Astrocyte (in vitro differentiated cells and primary cell): ENCODE results near the gene DTX2. TPM values are rescaled to one million over a fixed set of nuclear protein-coding genes. Genes with fewer than 3 reads are reported as not detected.
"Not testable (repeated sequence)": the region's sequence is repeated elsewhere in the genome, so short reads cannot be mapped to it uniquely, and the experiment has no call there.

Experiments
- DNase-seq: peaks from one replicate; pipeline ENCODE4 v3.0.0-alpha.2; 2010; ENCODE audit warnings: low read depth
- FAIRE-seq: peaks from 2 replicates; lab custom pipeline; 2011; peaks lifted over from hg19 to GRCh38; lab: Jason Lieb, UNC
- H2AFZ ChIP-seq: 2 replicates; pipeline ENCODE4 v1.6.0; 2012; ENCODE audit warnings: low read depth, low read length, inconsistent platforms
- H3K27ac ChIP-seq: 2 replicates; pipeline ENCODE4 v1.5.1; 2011; ENCODE audit warnings: low read depth, low read length, inconsistent platforms
- H3K27me3 ChIP-seq: 2 replicates; pipeline ENCODE4 v1.6.0; 2011; ENCODE audit warnings: low read length, inconsistent platforms; ENCODE audit not compliant: insufficient read depth
- H3K36me3 ChIP-seq: 2 replicates; pipeline ENCODE4 v1.5.1; 2011; ENCODE audit warnings: low read length, inconsistent platforms; ENCODE audit not compliant: insufficient read depth
- H3K4me1 ChIP-seq: 2 replicates; pipeline ENCODE4 v1.5.1; 2011; ENCODE audit warnings: low read length, inconsistent platforms; ENCODE audit not compliant: insufficient read depth
- H3K4me2 ChIP-seq: 2 replicates; pipeline ENCODE4 v1.6.0; 2012; ENCODE audit warnings: low read length, inconsistent platforms
- H3K4me3 ChIP-seq: 2 replicates; pipeline ENCODE4 v1.5.1; 2011; ENCODE audit warnings: low read depth, mild to moderate bottlenecking, low read length, inconsistent platforms; ENCODE audit not compliant: insufficient read depth
- H3K79me2 ChIP-seq: 2 replicates; pipeline ENCODE4 v1.6.0; 2012; ENCODE audit warnings: mild to moderate bottlenecking, low read length, inconsistent platforms; ENCODE audit not compliant: insufficient read depth
- H3K9ac ChIP-seq: 2 replicates; pipeline ENCODE4 v1.6.0; 2012; ENCODE audit warnings: mild to moderate bottlenecking, low read length, inconsistent platforms
- H3K9me3 ChIP-seq: 2 replicates; pipeline ENCODE4 v1.5.1; 2012; ENCODE audit warnings: low read depth, mild to moderate bottlenecking, low read length, inconsistent platforms; ENCODE audit not compliant: insufficient read depth
- H4K20me1 ChIP-seq: 2 replicates; pipeline ENCODE4 v1.6.0; 2012; ENCODE audit warnings: low read length, inconsistent platforms; ENCODE audit not compliant: insufficient read depth
- H3K27ac Mint-ChIP-seq: one replicate; pipeline ENCODE4 v1.8.0; 2021; ENCODE audit warnings: mild to moderate bottlenecking, mixed read lengths; ENCODE audit not compliant: unreplicated experiment
- H3K27me3 Mint-ChIP-seq: one replicate; pipeline ENCODE4 v1.8.0; 2021; ENCODE audit warnings: low read depth, mixed read lengths; ENCODE audit not compliant: unreplicated experiment
- H3K36me3 Mint-ChIP-seq: one replicate; pipeline ENCODE4 v1.8.0; 2021; ENCODE audit warnings: low read depth, mixed read lengths; ENCODE audit not compliant: unreplicated experiment
- H3K4me1 Mint-ChIP-seq: one replicate; pipeline ENCODE4 v1.8.0; 2021; ENCODE audit warnings: low read depth, mixed read lengths; ENCODE audit not compliant: unreplicated experiment
- H3K4me3 Mint-ChIP-seq: one replicate; pipeline ENCODE4 v1.8.0; 2021; ENCODE audit warnings: mild to moderate bottlenecking, moderate library complexity, mixed read lengths; ENCODE audit not compliant: unreplicated experiment
- H3K9me3 Mint-ChIP-seq: one replicate; pipeline ENCODE4 v1.8.0; 2021; ENCODE audit warnings: mild to moderate bottlenecking, mixed read lengths; ENCODE audit not compliant: unreplicated experiment
- total RNA-seq: library from RNA; stranded (reverse); gene quantifications from 2 replicates; pipeline ENCODE4 v1.2.1, GENCODE V29; 2021

Gene DTX2
- total RNA-seq, 1 donor from 2014 or later: 19.7 TPM

GRCh38 chr7:76464959-76465358, 3.5 kb downstream of the DTX2 start:
- not testable (repeated sequence) for H3K4me1 Mint-ChIP-seq, H3K27me3 Mint-ChIP-seq, H3K9ac ChIP-seq, H3K4me3 ChIP-seq, H3K4me3 Mint-ChIP-seq, H2AFZ ChIP-seq, H3K4me1 ChIP-seq, FAIRE-seq, DNase-seq, H3K36me3 Mint-ChIP-seq, H3K27ac ChIP-seq, H3K9me3 Mint-ChIP-seq, H3K27me3 ChIP-seq, H3K27ac Mint-ChIP-seq, H4K20me1 ChIP-seq, H3K4me2 ChIP-seq, H3K36me3 ChIP-seq, H3K9me3 ChIP-seq, H3K79me2 ChIP-seq

GRCh38 chr7:76465950-76466349, 4.4 kb downstream of the DTX2 start:
- H3K4me1 Mint-ChIP-seq, DNase-seq, H3K27ac ChIP-seq, H3K4me3 ChIP-seq, H2AFZ ChIP-seq, FAIRE-seq, H3K27ac Mint-ChIP-seq, H3K79me2 ChIP-seq, H3K36me3 ChIP-seq, H3K4me3 Mint-ChIP-seq, H4K20me1 ChIP-seq, H3K9me3 ChIP-seq, H3K4me1 ChIP-seq, H3K9me3 Mint-ChIP-seq, H3K27me3 ChIP-seq, H3K36me3 Mint-ChIP-seq, H3K9ac ChIP-seq, H3K4me2 ChIP-seq, H3K27me3 Mint-ChIP-seq: not testable (repeated sequence)

- H3K4me3 Mint-ChIP-seq, H3K36me3 Mint-ChIP-seq, FAIRE-seq, DNase-seq, H3K27ac Mint-ChIP-seq, H2AFZ ChIP-seq, H3K27me3 Mint-ChIP-seq, H3K79me2 ChIP-seq, H3K4me1 ChIP-seq, H3K9me3 Mint-ChIP-seq, H3K27me3 ChIP-seq, H3K9ac ChIP-seq, H3K36me3 ChIP-seq, H3K9me3 ChIP-seq, H3K4me3 ChIP-seq, H3K4me1 Mint-ChIP-seq, H4K20me1 ChIP-seq, H3K27ac ChIP-seq, H3K4me2 ChIP-seq: not testable (repeated sequence)
Observed at GRCh38 chr7:76467743-76468404, 6.4 kb downstream of the DTX2 start.

- not testable (repeated sequence) for H3K9me3 ChIP-seq, H3K27me3 ChIP-seq, H3K4me1 Mint-ChIP-seq, H3K27me3 Mint-ChIP-seq, H2AFZ ChIP-seq, H3K27ac ChIP-seq, FAIRE-seq, DNase-seq, H3K4me3 Mint-ChIP-seq, H3K36me3 ChIP-seq, H3K4me1 ChIP-seq, H3K9ac ChIP-seq, H3K9me3 Mint-ChIP-seq, H3K27ac Mint-ChIP-seq, H3K4me3 ChIP-seq, H3K79me2 ChIP-seq, H3K36me3 Mint-ChIP-seq, H4K20me1 ChIP-seq, H3K4me2 ChIP-seq
Observed at GRCh38 chr7:76471556-76472221, 10.2 kb downstream of the DTX2 start.

- not testable (repeated sequence) for H3K36me3 Mint-ChIP-seq, H3K27ac ChIP-seq, H3K4me2 ChIP-seq, H3K4me1 Mint-ChIP-seq, FAIRE-seq, H3K4me1 ChIP-seq, H3K27ac Mint-ChIP-seq, H3K27me3 ChIP-seq, H3K4me3 Mint-ChIP-seq, H3K9me3 Mint-ChIP-seq, DNase-seq, H3K9ac ChIP-seq, H3K27me3 Mint-ChIP-seq, H4K20me1 ChIP-seq, H2AFZ ChIP-seq, H3K36me3 ChIP-seq, H3K79me2 ChIP-seq, H3K9me3 ChIP-seq, H3K4me3 ChIP-seq
Observed at GRCh38 chr7:76473097-76473496, 11.6 kb downstream of the DTX2 start.

- not testable (repeated sequence) for H3K9ac ChIP-seq, H3K9me3 ChIP-seq, H4K20me1 ChIP-seq, H3K36me3 ChIP-seq, H3K4me3 ChIP-seq, H3K36me3 Mint-ChIP-seq, H3K9me3 Mint-ChIP-seq, H3K79me2 ChIP-seq, H3K4me2 ChIP-seq, H3K27ac Mint-ChIP-seq, H3K27me3 ChIP-seq, H2AFZ ChIP-seq, DNase-seq, H3K4me1 Mint-ChIP-seq, H3K27me3 Mint-ChIP-seq, FAIRE-seq, H3K27ac ChIP-seq, H3K4me3 Mint-ChIP-seq, H3K4me1 ChIP-seq
Observed at GRCh38 chr7:76476280-76476679, 14.8 kb downstream of the DTX2 start.
